Coronary artery (tissue), 2 donors: ENCODE measurements around the gene LSAMP.

Source experiments
- DNase-seq: peaks from one replicate; pipeline ENCODE4 v3.0.0-alpha.2; 2017; ENCODE audit warnings: low spot score
- H3K27ac ChIP-seq, 2 donors: fragments of 200-600 bp; sonication (generic); one replicate each; pipeline ENCODE4 v1.5.1; 2016 to 2019
- H3K4me3 ChIP-seq: fragments of 200-600 bp; sonication (generic); 2 replicates; pipeline ENCODE4 v1.5.1; 2016; ENCODE audit warnings: mild to moderate bottlenecking, moderate library complexity
- CTCF ChIP-seq: fragments of 200-600 bp; sonication (generic); IDR thresholded peaks from one replicate; pipeline ENCODE4 v1.5.1; 2019; ENCODE audit warnings: antibody characterized with exemption

Gene LSAMP

GRCh38 chr3:116445311-116445841 lies at the start of gene LSAMP:
TSS of gene LSAMP (minus strand) at chr3:116445487.
- H3K4me3 ChIP-seq: peak within 1 kb of the TSS; percentile 70
- H3K27ac ChIP-seq: no peak within 1 kb of the TSS
- no peak for DNase-seq
- TF ChIP-seq CTCF: no peak

- no peak for DNase-seq
These were observed 47.1 kb upstream of the LSAMP start for GRCh38 chr3:116492379-116492778.

GRCh38 chr3:116483135-116483534 lies 37.8 kb upstream of the LSAMP start:
- no peak for TF ChIP-seq CTCF
- no peak for DNase-seq
- no peak overlapping the region for H3K27ac ChIP-seq

More at GRCh38 chr3:116492379-116492778, 47.1 kb upstream of the LSAMP start:
- H3K4me3 ChIP-seq: no peak overlapping the region
- no peak overlapping the region for H3K27ac ChIP-seq
- no peak for TF ChIP-seq CTCF

GRCh38 chr3:116476691-116477090 lies 31.4 kb upstream of the LSAMP start:
- Histone ChIP-seq H3K27ac (no peak overlapping the region), H3K4me3 (no peak overlapping the region)
- no peak for DNase-seq
- no peak for TF ChIP-seq CTCF

More at GRCh38 chr3:116483135-116483534, 37.8 kb upstream of the LSAMP start:
- no peak overlapping the region for H3K4me3 ChIP-seq

GRCh38 chr3:116474801-116475200 lies 29.5 kb upstream of the LSAMP start:
- no peak overlapping the region for H3K27ac ChIP-seq
- no peak for DNase-seq
- TF ChIP-seq CTCF: no peak
- no peak overlapping the region for H3K4me3 ChIP-seq

- no peak for TF ChIP-seq CTCF
- Histone ChIP-seq H3K4me3 (no peak overlapping the region), H3K27ac (no peak overlapping the region)
- no peak for DNase-seq
These were observed 28.9 kb upstream of the LSAMP start for GRCh38 chr3:116474032-116474780.

GRCh38 chr3:116473602-116474001 lies 28.3 kb upstream of the LSAMP start:
- Histone ChIP-seq H3K4me3 (no peak overlapping the region), H3K27ac (no peak overlapping the region)
- no peak for DNase-seq
- no peak for TF ChIP-seq CTCF
